Occipital lobe (tissue), 2 donors: ENCODE data around the gene COL12A1. TPM values are rescaled to one million over a fixed set of nuclear protein-coding genes. Genes with fewer than 3 reads are reported as not detected.

Source experiments
- DNase-seq: peaks from one replicate; lab custom pipeline; 2025; lab: John Stamatoyannopoulos, UW
- total RNA-seq: library from RNA; depleted of rRNA; stranded (reverse); fragments of >200 nt; gene quantifications from one replicate; pipeline ENCODE4 v1.2.3, GENCODE V29; 2014

The COL12A1 gene
- total RNA-seq, 1 donor from 2014 or later: 36.2 TPM

DNA sequence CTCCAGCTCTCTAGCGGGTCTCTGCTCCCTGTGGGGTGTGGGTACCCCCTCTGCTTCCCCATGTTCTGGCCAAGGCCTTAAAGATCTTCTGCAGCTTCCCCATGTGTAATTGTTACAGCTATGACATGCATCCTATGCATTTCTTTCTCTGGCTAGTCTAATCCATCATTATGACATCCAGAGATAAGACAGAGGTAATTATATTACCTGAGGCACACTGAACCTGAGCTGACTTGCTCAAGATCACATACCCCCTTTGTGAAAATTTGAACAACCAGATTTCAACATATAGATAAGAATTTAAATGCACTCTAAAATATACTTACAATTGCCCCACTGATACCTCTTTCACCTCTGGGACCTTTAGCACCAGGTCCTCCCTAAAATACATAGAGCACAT lies 102.4 kb downstream of the COL12A1 start:
- DNase-seq: no peak

DNA sequence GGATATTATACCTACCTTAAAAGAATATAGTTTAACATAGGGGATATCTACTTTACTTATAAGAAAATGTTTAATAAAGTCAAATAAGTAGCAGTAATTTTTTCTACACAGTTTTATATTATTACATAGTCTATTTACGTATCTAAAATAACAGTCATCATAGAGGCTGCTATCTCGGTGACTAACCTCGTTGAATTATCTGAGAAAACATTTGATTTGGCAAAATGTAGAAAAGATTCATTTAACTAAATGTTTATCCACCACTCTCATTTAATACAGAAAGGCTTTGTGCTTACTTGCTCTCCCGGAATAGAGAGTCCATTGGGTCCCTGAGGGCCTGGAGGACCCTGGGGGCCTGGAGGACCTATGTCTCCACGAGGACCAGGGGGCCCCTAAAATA lies 103.6 kb downstream of the COL12A1 start:
- no peak for DNase-seq

DNA sequence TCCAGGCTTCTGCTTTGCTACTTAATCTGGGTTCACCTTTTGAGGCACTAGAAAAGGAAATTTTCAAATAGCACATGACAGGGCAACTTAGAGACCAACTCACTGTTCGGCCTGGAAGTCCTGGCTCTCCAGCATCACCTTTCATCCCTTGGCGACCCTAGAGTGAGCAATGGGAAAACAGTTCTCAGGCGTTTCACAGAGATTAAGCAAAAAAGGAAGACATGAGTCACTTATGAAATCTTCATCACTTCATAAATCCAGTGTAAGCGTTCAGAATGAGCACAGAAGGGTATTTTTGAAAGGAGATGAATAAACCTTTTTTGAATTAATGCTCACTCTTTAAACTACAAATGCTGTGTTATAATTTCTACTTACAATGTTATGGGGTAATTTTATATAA lies 104.0 kb downstream of the COL12A1 start:
- DNase-seq: no peak

DNA sequence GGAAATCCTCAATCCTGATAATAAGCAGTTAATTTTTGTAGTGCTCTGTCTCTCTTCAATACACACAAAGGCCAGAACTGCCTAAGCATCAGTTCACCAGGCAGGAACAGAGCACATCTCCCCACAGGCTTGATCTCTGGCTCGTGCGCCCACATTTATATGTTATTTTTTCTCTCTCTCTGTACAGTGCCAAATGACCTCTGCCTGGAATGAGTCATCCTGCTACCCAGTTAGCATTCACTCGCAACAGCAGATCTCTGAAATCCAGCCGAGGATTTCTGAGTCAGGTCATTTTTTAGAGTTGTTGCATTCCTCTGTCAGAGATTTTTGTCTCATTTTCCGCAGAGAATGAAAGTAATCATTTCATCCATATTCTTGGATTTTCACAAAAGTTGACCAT lies 107.1 kb downstream of the COL12A1 start:
- DNase-seq: no peak

DNA sequence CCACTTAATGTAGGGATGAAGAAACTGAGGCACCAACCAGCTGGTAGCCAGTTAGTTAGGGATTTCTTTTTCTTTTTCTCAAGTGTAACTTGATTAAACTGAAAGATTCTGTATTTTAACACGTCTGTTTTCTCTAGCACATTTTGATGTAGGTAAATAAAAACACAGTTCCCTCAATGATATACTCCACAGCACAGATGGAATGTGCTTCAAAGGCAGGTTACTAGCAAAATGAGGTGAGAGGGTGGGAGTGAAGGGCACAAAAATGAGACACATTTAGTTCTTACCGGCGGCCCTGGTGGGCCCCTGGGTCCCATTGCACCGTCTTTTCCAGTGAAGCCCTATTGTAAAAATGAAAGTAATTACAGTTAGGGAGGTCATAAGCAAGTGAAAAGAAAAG lies 108.9 kb downstream of the COL12A1 start:
- no peak for DNase-seq

DNA sequence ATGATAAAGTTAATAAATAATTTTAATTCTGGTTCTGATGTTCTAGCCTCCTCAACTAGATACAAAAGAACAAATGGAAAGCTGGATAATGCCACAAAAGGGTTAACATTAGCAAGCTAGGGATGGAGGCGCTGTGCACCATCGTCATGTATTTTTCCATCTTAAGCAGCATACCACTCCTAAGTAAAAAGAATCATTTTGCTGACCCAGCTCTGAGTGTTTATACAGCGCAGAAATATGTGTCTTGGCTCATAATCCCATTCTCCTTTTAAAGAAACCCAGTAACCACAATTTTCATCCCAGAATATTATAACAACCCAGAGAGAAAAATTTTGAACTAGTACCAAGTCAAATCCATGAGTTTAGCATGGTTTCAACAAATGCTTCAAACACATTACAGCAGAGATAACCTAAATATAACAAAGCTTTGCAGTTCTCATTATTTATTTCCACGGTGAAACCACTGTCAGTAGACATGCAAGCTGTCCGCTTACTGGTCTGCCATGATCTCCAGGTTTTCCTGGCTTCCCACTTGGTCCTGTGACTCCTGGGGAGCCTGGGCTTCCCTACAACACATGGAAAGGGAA lies 111.1 kb downstream of the COL12A1 start:
- DNase-seq: no peak

DNA sequence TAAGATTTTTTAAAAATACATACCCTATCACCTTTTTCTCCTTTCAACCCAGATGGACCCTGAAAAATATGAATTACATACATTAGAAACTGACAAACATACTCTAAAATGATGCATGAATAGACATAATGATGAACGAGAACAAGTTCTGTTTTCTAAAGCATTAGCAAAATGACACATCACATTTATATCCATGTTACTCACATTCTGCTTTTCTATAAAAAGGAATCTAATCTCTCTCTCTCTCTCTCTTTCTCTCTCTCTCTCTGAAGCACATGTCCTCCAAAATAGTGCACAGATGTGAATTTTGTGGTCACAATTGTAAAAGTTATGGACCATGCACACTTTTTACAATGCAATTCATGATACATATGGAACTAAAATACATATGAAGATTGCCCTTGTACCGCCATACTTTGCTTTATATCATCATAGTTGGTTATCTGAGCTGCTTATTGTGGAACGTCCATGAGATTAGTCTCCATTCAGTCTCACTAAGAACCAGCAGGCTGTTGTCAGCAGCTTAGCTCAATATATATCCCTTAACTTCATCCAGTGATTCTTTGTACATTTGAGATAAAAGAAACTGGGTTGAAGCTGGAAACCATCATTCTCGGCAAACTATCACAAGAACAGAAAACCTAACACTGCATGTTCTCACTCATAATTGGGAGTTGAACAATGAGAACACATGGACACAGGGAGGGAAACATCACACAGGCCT lies 114.2 kb downstream of the COL12A1 start:
- DNase-seq: no peak

DNA sequence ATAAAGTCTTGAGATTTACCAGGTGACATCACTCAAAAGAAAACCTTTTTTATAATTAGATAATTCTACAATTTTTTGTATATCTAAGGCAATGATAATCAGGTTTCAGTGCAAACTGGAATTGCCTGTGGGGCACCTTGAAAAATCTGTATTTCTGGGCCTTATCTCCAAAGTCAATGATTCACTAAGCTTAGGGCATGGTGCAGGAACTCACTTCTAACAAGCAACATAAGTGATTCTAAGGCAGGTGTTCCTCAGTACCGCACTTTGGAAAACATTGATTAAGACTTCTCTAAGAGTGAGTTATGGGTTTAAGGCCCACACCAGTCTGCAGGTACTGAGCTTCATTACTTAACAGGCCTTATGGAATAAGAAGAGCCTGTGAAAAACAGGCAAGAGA lies 115.3 kb downstream of the COL12A1 start:
- DNase-seq: no peak

DNA sequence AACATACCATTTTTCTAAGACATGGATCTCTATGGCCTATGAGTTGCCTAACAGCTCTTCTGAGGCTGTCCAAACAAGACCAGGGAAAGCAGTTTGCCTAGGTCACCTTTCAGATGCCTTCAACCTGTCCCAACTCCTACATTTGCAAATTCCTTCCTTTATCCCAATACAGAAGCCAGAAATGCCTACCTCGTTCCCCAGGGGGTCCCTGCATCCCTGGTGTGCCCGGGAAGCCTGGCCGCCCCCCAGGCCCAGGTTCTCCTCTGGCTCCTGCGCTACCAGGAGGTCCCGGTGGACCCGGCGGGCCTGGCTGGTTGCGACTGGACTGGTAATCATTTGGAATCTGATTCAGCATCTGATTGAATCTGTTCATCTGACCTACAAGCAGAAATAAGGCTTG lies 115.9 kb downstream of the COL12A1 start:
- DNase-seq: no peak

DNA sequence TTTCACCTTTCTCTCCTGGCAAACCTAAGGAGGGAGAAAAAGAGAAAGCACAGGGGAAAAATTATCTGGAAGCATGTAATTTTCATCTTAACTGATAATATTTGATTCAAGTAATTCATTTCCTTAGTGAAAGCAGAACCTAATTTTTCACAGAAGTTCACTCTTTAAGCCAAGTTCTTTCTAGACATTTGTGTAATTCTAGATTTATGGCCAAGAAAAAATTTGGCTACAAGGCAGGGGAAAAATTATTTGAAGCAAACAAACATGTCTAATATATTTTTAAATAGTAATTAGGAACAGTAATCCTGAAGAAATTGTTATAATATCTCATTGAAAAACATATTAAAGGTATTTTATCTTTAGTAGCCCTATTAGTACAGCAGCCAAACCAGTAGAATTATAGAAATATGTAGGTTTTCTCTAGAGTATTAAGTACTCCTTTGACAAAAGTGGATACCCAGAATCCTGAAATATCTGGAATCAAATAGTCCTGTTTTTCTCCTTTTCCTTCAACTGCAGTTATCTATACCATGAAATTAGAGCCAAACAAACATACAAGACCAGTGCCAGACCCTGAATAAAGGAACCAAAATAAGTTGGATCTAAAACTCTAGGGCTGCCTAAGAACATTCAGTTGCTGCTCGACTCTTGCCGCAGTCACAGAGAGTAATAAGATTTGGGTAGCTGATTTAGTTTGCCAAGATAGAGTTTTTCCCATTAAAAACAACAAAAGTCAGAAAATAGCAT lies 116.5 kb downstream of the COL12A1 start:
- no peak for DNase-seq

DNA sequence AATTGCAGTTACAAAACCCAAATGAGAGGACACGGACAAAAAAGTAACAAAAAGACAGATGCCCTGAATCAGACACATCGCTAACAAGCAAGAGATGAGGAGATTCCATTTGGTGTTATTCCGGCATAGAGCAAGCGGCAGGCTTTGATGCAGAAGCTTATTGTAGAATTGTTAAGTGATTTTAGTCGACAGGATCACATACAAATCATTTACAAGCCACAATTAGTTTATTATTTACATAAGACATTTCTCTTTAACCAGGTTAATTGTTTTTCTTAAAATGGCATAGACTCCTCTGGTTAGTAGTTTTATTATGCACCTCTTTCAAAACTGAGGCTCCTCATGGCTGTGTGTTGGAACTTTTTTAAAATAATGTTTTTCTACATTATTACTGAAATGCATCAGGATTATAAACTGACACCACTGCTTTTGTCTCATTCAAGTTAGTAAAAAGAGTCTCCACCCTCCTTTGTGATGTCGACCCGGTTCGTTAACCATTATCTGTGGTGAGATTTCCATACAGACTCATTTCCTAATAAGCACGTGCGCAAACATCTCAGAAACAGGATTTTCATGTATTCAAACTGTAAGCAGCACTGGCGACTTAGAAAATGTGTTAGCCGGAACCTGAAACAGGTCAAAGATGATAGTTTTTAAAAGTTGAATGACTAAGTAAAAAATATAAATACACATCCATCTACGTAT lies 119.8 kb downstream of the COL12A1 start:
- no peak for DNase-seq

DNA sequence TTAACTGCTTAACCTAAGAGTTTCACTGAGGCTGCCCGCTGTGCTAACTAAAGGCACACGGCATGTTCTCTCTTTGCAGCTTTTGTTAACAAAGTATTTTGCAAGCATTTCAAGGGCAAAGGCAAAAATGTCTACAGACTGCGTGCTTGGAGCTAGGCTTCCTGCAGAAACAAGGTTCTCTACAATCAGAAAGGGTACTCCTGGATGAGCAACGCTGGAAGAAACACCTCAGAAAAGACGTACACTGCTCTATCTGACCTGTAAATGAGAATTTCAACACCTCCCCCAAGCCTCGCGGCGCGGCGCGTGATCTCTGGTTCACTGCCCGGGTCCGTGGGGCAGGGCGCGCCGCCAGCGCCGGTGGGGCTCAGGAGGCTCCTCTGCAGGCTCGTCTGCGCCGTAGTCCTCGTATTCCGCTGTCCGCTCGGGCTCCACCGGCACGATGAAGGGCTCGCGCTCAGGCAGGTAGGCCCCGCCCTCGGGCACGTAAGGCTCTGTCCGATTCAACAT lies 120.9 kb downstream of the COL12A1 start:
- DNase-seq: no peak

DNA sequence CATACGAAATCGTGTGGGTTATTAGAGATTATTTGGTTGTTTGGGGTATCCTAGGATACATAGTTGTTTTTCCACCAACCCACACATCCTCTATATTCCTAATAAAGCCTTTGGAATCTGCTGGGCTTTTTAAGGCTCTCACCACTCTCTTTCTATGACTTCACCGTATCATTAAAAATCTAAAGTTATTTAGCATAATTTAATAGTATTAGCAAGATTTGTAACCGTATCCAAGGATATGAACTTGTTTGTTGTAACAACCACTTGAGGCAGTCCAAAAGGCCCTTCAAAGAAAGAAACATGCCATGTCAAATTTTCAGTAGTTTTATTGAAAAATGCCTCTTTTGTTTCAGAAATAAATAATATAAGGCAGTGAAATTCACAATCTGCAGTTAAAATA lies 121.8 kb downstream of the COL12A1 start:
- no peak for DNase-seq

DNA sequence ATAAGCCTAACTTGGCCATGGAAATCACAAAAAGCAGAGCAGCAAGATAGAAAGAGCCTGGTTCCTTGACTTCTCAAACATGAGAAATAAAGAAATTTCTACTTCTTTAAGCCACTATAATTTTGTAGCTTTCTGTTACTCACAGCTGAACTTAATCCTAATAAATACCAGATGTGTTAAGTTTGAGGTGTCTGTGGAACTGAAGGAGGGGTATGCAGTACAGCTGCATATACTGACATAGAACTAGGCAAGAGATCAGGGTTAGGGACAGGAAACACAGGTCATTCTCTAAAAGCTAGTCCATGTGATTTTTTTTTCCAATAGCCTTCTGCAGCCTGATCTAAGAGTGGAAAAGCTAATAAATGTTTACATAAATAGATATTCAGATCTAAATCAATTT lies 123.9 kb downstream of the COL12A1 start:
- DNase-seq: no peak

DNA sequence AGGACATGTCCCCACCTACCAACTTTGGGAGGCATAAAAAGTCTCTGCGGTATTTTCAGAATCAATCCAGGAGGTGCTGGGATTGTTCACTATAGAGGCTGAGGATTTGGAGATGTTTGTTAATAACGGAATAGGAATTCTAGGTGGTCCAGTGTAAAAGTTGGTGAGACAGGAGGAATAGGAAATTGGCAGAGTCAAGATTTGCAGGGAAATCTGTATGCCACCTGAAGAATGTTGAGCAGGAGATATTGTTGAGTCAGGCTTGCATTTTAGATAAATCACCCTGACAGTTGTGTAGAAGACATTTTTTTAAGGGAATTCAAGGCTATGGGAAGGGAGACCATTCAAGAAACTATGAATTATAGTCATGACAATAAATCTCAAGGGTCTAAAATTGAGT lies 124.8 kb downstream of the COL12A1 start:
- no peak for DNase-seq

DNA sequence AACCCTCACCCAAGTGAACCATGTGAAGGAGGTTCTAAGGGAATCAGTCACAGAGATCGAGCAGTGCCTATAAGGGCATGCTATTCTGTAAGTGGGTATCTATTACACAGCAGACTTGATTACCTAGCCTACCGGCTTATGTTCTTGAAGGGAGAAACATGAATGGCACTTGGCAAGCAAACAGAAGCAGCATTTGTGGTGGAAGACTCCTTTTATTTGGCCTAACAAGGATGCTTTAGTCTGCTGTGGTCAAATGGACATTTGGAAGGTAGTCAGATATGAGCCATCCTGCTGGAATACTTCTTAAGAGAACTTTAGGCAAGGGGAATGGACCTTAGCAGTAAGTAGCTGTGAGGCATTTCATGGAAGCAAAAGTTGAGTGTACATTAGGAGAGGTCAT lies 126.3 kb downstream of the COL12A1 start:
- no peak for DNase-seq

DNA sequence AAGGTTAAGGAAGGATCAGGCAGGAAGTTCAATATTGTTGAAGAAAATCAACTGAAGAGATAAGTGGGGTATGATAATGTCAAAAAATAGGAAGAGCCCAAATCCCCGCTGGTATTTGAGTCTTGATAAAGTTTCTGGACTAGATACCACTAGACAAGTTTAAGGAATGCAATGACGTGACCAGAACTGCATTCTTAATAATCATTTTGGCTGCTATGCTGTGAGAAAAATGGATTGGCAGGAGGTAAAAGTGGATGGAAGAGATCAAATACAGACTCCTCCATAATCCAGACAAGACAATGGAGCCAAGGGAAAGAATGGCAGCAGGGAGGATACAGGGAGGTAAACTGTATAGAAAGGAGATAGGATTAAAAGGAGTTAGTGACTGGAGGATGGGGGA lies 128.2 kb downstream of the COL12A1 start:
- DNase-seq: no peak

DNA sequence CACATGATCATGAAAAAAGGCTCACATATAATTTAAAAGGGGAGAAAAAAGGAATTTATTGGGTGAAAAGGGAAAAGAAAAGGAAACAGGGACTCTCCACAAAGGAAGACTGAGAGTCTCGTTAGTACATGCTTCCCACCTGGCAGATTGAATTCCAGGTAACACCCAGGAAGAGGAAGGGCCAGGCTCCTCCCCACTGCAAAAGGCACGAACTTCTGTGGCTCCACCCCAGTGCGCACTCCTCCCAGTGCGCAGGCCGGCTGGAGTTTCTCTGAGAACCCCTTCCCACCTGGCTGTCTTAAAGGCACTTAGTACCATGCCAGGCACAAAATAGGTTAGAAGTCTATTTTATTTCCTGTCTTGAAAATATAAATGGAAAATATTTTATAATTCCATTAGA lies 129.8 kb downstream of the COL12A1 start:
- DNase-seq: no peak

DNA sequence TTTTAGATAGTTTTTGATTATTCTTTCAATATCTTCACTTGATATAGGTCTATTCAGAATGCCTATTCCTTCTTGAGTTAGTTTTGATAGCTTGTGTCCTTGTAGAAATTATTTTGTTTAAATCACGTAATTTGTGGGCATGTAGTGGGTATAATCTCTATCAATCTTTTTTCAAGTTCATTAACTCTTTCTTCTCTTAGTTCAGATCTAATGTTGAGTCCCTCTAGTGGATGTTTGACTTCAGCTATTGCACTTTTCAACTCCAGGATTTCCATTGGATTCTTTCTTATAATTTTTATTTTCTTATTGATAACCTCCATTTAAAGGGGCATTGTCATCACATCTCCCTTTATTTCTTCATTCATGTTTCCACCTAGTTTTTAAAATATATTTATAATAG lies 135.6 kb downstream of the COL12A1 start:
- DNase-seq: no peak

DNA sequence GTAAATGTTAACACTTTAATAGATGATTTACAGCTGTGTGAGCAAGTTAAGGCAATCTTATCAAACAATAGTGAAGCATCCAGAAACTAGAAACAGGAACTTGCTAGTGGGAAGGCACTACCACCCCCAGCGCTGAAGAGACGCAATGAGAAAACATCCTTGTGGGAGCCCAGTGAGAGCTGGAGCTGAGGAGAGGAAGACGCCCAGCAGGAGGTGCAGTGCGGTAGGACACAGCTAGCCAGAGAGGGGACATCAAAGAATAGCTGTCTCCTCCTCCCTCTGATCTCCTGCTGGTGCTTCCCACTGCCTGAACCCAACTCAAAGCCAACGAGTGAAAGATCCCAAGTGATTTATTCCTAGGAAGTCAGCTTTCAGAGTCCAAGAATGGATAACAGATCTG lies 140.3 kb downstream of the COL12A1 start:
- no peak for DNase-seq

DNA sequence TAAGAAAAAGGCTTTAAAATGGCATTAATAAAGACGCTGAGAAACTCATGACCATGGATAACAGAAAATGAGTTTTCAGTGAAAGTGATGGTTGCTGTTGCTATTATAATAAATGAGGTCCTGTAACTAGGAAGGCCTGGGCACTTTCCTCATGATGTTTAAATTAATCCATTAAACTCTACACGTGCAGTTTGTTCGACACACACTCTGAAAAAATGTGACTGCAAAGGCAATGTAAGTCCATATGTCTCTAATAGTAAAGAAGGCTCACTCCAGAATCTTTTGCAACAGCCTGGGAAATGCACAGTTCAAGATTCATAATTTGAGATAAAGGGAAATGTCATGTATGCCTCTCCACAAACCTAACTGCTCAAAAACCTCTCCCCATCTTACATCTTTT lies 153.4 kb downstream of the COL12A1 start:
- DNase-seq: no peak

DNA sequence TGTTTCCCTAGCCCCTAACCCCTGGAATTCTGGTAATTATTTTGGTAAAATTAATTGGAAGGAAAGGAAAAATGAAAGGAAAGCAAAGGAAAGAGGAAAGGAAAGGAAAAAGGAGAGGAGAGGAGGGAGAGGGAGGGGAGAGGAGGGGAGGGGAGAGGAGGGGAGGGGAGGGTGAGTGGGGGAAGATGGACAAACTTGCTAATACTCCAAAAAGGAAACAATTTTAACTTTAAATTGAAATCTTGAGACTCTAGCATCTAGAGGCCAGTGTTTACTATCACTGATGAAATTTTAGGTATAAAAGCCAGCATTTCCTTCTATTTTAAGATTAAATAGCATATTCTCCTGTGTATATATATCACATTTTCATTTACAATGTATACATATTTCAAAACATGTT lies 156.5 kb downstream of the COL12A1 start:
- no peak for DNase-seq
